Activated naive CD4-positive, alpha-beta T cell treated with anti-CD3 and anti-CD28 coated beads, Interleukin-2, amount 50 U/mL, for 72 hours (primary cell): ENCODE results near the gene GSDME. TPM values are rescaled to one million over a fixed set of nuclear protein-coding genes. Genes with fewer than 3 reads are reported as not detected.

ENCODE experiments used
- ATAC-seq, 2 donors: fragments of 150-1000 bp; cut with Tn5 transposase; 2 replicates each; pipeline ENCODE4 v1.10.0; 2021; ENCODE audit warnings: mild to moderate bottlenecking in 2 of 2, moderate library complexity in 2 of 2
- DNase-seq, 2 donors: peaks; one replicate each; pipeline ENCODE4 v3.0.0; 2021 to 2022; ENCODE audit warnings: low spot score in 2 of 2
- H3K27ac Mint-ChIP-seq, 2 donors: one replicate each; pipeline ENCODE4 v1.8.0; 2022; ENCODE audit warnings: mild to moderate bottlenecking in 2 of 2, mixed read lengths in 2 of 2
- H3K36me3 Mint-ChIP-seq, 2 donors: one replicate each; pipeline ENCODE4 v1.8.0; 2022; ENCODE audit warnings: mixed read lengths in 2 of 2
- H3K9me3 Mint-ChIP-seq, 2 donors: one replicate each; pipeline ENCODE4 v1.8.0; 2022; ENCODE audit warnings: mixed read lengths in 2 of 2
- total RNA-seq, 2 donors: library from RNA; stranded (reverse); gene quantifications; one replicate each; pipeline ENCODE4 v1.2.3, GENCODE V29; 2022

Gene GSDME
- total RNA-seq, 2 donors from 2014 or later = 3.2 to 6.0 TPM

GRCh38 chr7:24706211-24707170 is 50.8 kb downstream of the GSDME start:
- Mint-ChIP-seq H3K36me3 (no peaks in the 10 kb centered on the region), H3K27ac (no peak overlapping the region), H3K9me3 (no peaks in the 10 kb centered on the region)
- ATAC-seq (no peak), DNase-seq (no peak)

- Mint-ChIP-seq H3K9me3 (no peaks in the 10 kb centered on the region), H3K27ac (no peak overlapping the region), H3K36me3 (no peaks in the 10 kb centered on the region)
- ATAC-seq (no peak), DNase-seq (no peak)
Observed at GRCh38 chr7:24705461-24705954, 51.8 kb downstream of the GSDME start.

- DNase-seq = no peak
- ATAC-seq = no peak
Observed at GRCh38 chr7:24704311-24704710, 53.0 kb downstream of the GSDME start.

GRCh38 chr7:24703296-24703695 is 54.0 kb downstream of the GSDME start:
- H3K9me3 Mint-ChIP-seq = no peaks in the 10 kb centered on the region
- ATAC-seq (no peak), DNase-seq (no peak)
- no peaks in the 10 kb centered on the region for H3K36me3 Mint-ChIP-seq
- peak overlapping the region in 1 of 2 donors; percentile 17 for H3K27ac Mint-ChIP-seq

More at GRCh38 chr7:24704311-24704710, 53.0 kb downstream of the GSDME start:
- H3K27ac Mint-ChIP-seq = no peak overlapping the region
- H3K9me3 Mint-ChIP-seq = no peaks in the 10 kb centered on the region
- H3K36me3 Mint-ChIP-seq = no peaks in the 10 kb centered on the region

GRCh38 chr7:24702755-24703154 is 54.5 kb downstream of the GSDME start:
- H3K27ac Mint-ChIP-seq = no peak overlapping the region
- ATAC-seq = no peak
- DNase-seq = no peak
- no peaks in the 10 kb centered on the region for H3K9me3 Mint-ChIP-seq
- no peaks in the 10 kb centered on the region for H3K36me3 Mint-ChIP-seq

GRCh38 chr7:24701261-24702235 is 55.7 kb downstream of the GSDME start:
- H3K27ac Mint-ChIP-seq = no peak overlapping the region
- ATAC-seq (no peak), DNase-seq (no peak)
- no peaks in the 10 kb centered on the region for H3K9me3 Mint-ChIP-seq
- H3K36me3 Mint-ChIP-seq = no peaks in the 10 kb centered on the region

GRCh38 chr7:24700521-24701260 is 56.6 kb downstream of the GSDME start:
- ATAC-seq (no peak), DNase-seq (no peak)
- H3K9me3 Mint-ChIP-seq = no peaks in the 10 kb centered on the region
- H3K36me3 Mint-ChIP-seq = no peaks in the 10 kb centered on the region
- no peak overlapping the region for H3K27ac Mint-ChIP-seq

DNA sequence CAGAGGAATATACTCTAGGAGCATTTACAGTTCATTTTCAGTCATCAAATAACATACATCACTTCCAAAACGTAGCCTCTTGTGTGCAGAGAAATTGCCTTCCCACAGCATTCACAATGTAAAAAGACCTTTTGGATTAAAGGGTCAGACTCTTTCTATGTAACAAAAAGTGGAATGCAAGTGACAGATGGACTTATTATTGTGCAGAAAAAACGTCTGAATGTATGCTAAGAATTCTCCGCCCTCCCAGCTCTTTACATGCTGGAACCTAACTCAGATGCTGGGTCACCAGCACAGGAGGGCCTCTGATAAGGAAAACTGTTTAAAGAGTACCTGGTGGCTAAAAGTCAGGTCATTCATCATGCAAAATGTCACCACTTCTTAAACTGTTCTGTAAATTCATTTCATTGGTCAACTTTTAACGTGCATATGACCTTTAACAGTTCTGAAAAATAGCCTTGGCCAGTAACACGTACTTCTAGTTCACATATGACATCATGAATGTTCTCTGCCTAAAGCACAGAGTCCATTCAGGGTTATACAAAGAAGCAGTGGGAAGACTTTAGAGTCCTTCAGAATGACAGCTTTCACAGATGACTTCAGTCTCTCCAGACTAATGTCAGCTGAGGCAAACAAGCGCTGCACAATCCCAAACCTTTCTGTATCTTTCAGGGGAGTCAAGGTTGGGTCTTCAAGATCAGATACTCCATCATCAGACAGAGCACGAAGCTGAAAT is 58.6 kb downstream of the GSDME start:
- ATAC-seq = no peak
- Mint-ChIP-seq H3K9me3 (no peaks in the 10 kb centered on the region), H3K36me3 (no peaks in the 10 kb centered on the region), H3K27ac (no peak overlapping the region)
- no peak for DNase-seq

DNA sequence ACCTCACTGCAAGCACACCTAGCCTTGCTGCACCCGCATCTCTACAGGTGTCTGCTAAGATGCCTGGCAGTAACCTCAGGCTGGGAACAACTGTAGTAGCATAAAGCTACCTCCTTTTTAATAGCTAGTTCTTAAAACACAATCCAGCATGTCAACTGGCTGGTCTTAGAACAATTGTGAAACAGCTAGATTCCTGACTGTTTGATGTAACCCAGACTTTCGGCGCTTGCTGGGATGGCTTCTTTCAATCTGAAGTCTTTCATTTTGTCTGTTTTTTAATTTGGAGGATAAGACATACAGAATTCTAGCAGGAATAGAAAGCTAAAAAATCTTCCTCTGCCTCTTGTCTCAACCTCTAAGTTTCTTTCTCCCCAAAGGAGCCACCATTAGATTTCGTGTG is 59.8 kb downstream of the GSDME start:
- Mint-ChIP-seq H3K9me3 (no peaks in the 10 kb centered on the region), H3K36me3 (no peaks in the 10 kb centered on the region), H3K27ac (no peak overlapping the region)
- no peak for DNase-seq
- ATAC-seq = no peak

- Mint-ChIP-seq H3K9me3 (no peaks in the 10 kb centered on the region), H3K27ac (no peak overlapping the region), H3K36me3 (no peaks in the 10 kb centered on the region)
- ATAC-seq (no peak), DNase-seq (no peak)
Observed at GRCh38 chr7:24692592-24692991, 64.7 kb downstream of the GSDME start.

DNA sequence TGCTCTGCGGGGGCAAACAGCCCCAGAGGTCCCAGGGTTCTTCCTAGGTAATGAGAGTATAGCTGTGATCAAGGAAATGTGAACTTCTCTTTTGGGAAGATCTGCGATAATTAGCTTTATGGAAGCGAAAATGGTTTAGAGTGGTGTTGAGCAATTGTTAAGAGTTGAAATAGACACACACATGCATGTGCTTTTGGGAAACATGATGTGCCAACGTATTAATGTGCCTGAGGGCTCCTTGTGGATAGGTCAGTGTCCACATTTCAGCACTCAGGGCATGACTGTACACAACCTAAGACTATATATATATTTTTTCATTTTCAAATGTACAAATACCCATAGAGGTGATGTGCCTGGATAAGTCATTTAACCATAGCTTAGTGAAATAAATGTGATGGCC is 67.0 kb downstream of the GSDME start:
- peaks cover 14 to 16% of the 10 kb centered on the region in 2 donors for H3K36me3 Mint-ChIP-seq
- H3K9me3 Mint-ChIP-seq = no peaks in the 10 kb centered on the region
- ATAC-seq = no peak
- no peak overlapping the region for H3K27ac Mint-ChIP-seq
- DNase-seq = no peak

DNA sequence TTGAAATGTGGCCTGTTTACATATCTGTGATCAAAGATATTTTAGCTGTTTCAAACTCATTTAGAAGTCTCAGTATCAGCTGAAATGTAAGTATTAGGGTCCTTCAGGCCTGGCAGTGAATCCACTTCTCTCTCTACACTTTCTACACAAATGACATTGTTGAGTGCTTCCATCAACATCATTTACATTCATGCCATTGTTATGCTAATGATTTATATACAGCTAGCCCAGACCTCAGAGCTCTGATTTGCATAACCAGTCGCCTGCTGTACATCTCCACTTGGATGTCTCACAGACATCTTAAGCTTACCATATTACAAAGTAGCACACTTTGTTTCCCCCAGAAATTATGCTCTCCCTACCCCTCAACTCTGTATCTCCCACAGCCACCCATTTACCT is 71.6 kb downstream of the GSDME start:
- H3K27ac Mint-ChIP-seq = peak overlapping the region in 1 of 2 donors; percentile 50
- H3K36me3 Mint-ChIP-seq = peaks cover 18 to 29% of the 10 kb centered on the region in 2 donors
- no peaks in the 10 kb centered on the region for H3K9me3 Mint-ChIP-seq
- ATAC-seq (no peak), DNase-seq (no peak)

DNA sequence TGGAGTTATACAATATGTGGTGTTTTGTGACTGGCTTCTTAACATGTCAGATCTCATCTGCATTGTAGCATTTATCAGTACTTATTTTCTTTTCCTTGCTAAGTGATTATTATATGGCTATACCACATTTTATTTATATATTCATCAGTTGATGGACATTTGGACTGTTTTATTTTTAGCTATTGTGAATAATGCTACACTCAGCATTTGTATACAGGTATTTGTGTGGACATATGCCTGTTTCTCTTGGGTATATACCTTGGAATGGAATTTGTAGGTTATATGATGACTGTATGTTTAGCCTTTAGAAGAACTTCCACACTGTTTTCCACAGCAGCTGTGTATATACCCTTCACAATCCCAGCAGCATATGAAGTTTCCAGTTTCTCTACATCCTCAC is 86.5 kb downstream of the GSDME start:
- no peak for ATAC-seq
- Mint-ChIP-seq H3K36me3 (no peaks in the 10 kb centered on the region), H3K9me3 (no peaks in the 10 kb centered on the region), H3K27ac (no peak overlapping the region)
- DNase-seq = no peak

- no peak for DNase-seq
- no peak for ATAC-seq
- Mint-ChIP-seq H3K36me3 (no peaks in the 10 kb centered on the region), H3K27ac (no peak overlapping the region), H3K9me3 (no peaks in the 10 kb centered on the region)
Observed at GRCh38 chr7:24669971-24670591, 87.2 kb downstream of the GSDME start.

DNA sequence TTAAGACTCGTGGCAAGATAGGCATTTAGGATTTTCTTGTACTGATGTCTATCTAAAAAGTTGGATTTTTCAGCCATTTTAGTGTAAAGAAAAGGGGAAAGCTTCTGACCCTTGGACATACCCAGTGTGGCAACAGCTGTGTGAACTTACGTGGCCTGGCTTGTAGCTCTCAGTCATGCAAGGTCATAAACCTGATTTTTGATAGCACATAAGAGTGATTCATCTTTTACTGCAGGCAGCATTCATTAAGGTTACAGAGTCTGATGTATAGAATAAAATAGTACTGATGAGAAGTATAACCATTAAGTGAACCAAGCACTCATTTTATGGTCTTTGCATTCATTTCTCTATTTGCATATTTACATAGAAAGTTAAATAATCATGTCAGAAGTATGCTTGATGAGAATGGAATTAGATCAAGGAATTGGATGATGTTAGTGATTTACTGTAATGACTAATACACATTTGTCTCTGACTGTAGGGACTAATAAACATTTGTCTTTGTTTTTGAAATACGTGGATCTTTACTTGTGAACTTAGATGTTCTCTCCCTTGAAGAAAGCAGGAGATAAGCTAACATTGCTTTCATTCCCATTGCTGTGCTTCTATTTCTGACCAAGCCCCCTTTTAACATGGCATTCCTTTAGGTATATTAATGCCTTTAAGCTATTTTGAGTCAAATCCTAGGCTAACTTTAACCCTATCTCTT is 88.2 kb downstream of the GSDME start:
- no peak for ATAC-seq
- Mint-ChIP-seq H3K9me3 (no peaks in the 10 kb centered on the region), H3K27ac (no peak overlapping the region), H3K36me3 (no peaks in the 10 kb centered on the region)
- DNase-seq = no peak
